PC-3 (cell line): ENCODE results near the gene PRR36. TPM values are rescaled to one million over a fixed set of nuclear protein-coding genes. Genes with fewer than 3 reads are reported as not detected.

Experiments
- ATAC-seq: fragments of 200-7000 bp; cut with Tn5 transposase; 2 replicates; pipeline ENCODE4 v1.9.1; 2020; ENCODE audit warnings: mild to moderate bottlenecking, moderate library complexity
- BruUV-seq: library from RNA; stranded (reverse); fragments of 400-500 nt; replicated peaks from 2 replicates; lab custom pipeline; 2021; lab: Mats Ljungman, UMichigan
- CTCF ChIA-PET: fragments of 300-600 bp; sonication (Branson Sonifier 250); formaldehyde crosslinking; loops from one replicate; lab custom pipeline; 2022; ENCODE audit warnings: antibody characterized with exemption; lab: Charles Lee
- POLR2A ChIA-PET: fragments of 300-600 bp; sonication (Branson Sonifier 250); formaldehyde crosslinking; loops from one replicate; lab custom pipeline; 2022; ENCODE audit warnings: antibody characterized with exemption; ENCODE audit not compliant: unreplicated experiment; lab: Charles Lee
- DNase-seq: peaks from one replicate; pipeline ENCODE4 v3.0.0-alpha.2; 2015
- H2AFZ ChIP-seq: fragments of 300-600 bp; sonication (generic); 2 replicates; pipeline ENCODE4 v1.6.0; 2016; ENCODE audit warnings: antibody characterized with exemption, low read length
- H3F3A ChIP-seq: fragments of 300-600 bp; sonication (generic); one replicate; pipeline ENCODE4 v1.6.0; 2017; ENCODE audit warnings: antibody characterized with exemption, low read length, control low read depth, mild to moderate bottlenecking; ENCODE audit not compliant: unreplicated experiment
- H3K27ac ChIP-seq: fragments of 300-600 bp; sonication (generic); 2 replicates; pipeline ENCODE4 v1.5.1; 2016; ENCODE audit warnings: mild to moderate bottlenecking, low read length
- H3K27me3 ChIP-seq: fragments of 300-600 bp; sonication (generic); 2 replicates; pipeline ENCODE4 v1.6.1; 2016; ENCODE audit warnings: low read length, mixed read lengths
- H3K36me3 ChIP-seq: fragments of 300-600 bp; sonication (generic); 2 replicates; pipeline ENCODE4 v1.6.1; 2016; ENCODE audit warnings: low read depth, mixed run types, low read length, mixed read lengths
- H3K4me1 ChIP-seq: fragments of 300-600 bp; sonication (generic); 2 replicates; pipeline ENCODE4 v1.5.1; 2016; ENCODE audit warnings: low read length; ENCODE audit not compliant: insufficient read depth
- H3K4me2 ChIP-seq: fragments of 300-600 bp; sonication (generic); 2 replicates; pipeline ENCODE4 v1.6.0; 2016; ENCODE audit warnings: low read length
- H3K4me3 ChIP-seq: fragments of 300-600 bp; sonication (generic); 2 replicates; pipeline ENCODE4 v1.5.1; 2016; ENCODE audit warnings: mild to moderate bottlenecking, low read length, mixed read lengths
- H3K79me2 ChIP-seq: fragments of 300-600 bp; sonication (generic); 2 replicates; pipeline ENCODE4 v1.6.1; 2017; ENCODE audit warnings: low read length, mixed read lengths
- H3K9ac ChIP-seq: fragments of 300-600 bp; sonication (generic); 2 replicates; pipeline ENCODE4 v1.6.0; 2016; ENCODE audit warnings: mild to moderate bottlenecking, low read length
- H3K9me2 ChIP-seq: fragments of 300-600 bp; sonication (generic); replicated peaks from 2 replicates; pipeline ENCODE4 v1.6.1; 2016; ENCODE audit warnings: mixed run types, low read length, mixed read lengths
- H3K9me3 ChIP-seq: fragments of 300-600 bp; sonication (generic); 2 replicates; pipeline ENCODE4 v1.6.1; 2016; ENCODE audit warnings: low read length, mixed read lengths
- H4K20me1 ChIP-seq: fragments of 300-600 bp; sonication (generic); 2 replicates; pipeline ENCODE4 v1.6.1; 2016; ENCODE audit warnings: low read length, mixed read lengths
- EZH2 ChIP-seq: fragments of 300-600 bp; sonication (generic); IDR thresholded peaks from one replicate; pipeline ENCODE4 v1.6.1; 2017; ENCODE audit warnings: antibody characterized with exemption, mild to moderate bottlenecking, low read length; ENCODE audit not compliant: unreplicated experiment
- EZH2phosphoT487 ChIP-seq: fragments of 300-600 bp; sonication (generic); IDR thresholded peaks from 2 replicates; pipeline ENCODE4 v1.6.1; 2018; ENCODE audit warnings: mild to moderate bottlenecking, antibody characterized with exemption, low read length, borderline replicate concordance
- intact Hi-C: fragments of 100-400 bp; cut with micrococcal nuclease; formaldehyde crosslinking; loops from 2 replicates; pipeline ENCODE4 v1.9.0; 2023
- total RNA-seq: library from RNA; depleted of rRNA; stranded (reverse); fragments of >200 nt; gene quantifications from 2 replicates; pipeline ENCODE4 v1.2.3, GENCODE V29; 2014; rRNA removed
- TF ChIP-seq, protein P1 (sequence below): fragments of 300-600 bp; sonication (generic); conservative IDR thresholded peaks from 2 replicates; pipeline ENCODE4 v1.5.1; 2017; ENCODE audit warnings: antibody characterized with exemption, low read depth, mild to moderate bottlenecking, low read length

The PRR36 gene
- total RNA-seq, 1 experiment from 2014 or later, result 2.5 TPM

DNA sequence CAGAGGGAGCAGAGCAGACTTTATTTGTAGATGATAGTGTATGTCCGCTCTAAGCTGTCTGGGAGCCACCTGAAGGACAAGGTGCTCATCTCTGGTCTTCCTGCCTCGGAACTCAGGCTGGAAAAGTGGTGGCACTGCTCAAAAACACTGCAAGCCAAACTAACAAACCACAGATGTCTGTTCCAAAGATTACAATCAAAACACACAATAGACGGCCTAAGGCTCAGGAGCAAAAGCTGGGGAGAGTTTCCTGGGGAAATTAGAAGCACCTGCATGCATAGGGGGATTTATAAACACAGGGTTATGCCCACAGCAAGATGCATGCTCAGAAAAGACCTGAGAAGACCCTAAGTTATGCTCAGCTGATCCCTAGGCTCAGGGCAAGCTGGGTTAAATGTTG lies 53.6 kb downstream of the PRR36 start:
- Histone ChIP-seq H4K20me1 (no peaks in the 10 kb centered on the region), H3K4me2 (no peak overlapping the region), H3K27ac (no peak overlapping the region), H3K36me3 (no peaks in the 10 kb centered on the region), H3K4me1 (no peaks in the 10 kb centered on the region), H3K9ac (no peak overlapping the region), H3K79me2 (no peaks in the 10 kb centered on the region), H2AFZ (no peak overlapping the region), H3K4me3 (no peak overlapping the region), H3K27me3 (no peaks in the 10 kb centered on the region), H3K9me3 (0 out of 2 replicates have a peak, but pooled peaks cover 7% of the 10 kb centered on the region), H3F3A (no peaks in the 10 kb centered on the region), H3K9me2 (no peaks in the 10 kb centered on the region)
- CTCF ChIA-PET, result interaction anchor here (0.6 kb wide), 1 partner anchor 123 kb away, joined by 4 read pairs; the partner anchor contains the start of gene TIMM44
- no peak for DNase-seq
- no TSS peak for BruUV-seq
- TF ChIP-seq EZH2, result no peak
- TF ChIP-seq EZH2phosphoT487, result no peak
- TF ChIP-seq, protein P1, sequence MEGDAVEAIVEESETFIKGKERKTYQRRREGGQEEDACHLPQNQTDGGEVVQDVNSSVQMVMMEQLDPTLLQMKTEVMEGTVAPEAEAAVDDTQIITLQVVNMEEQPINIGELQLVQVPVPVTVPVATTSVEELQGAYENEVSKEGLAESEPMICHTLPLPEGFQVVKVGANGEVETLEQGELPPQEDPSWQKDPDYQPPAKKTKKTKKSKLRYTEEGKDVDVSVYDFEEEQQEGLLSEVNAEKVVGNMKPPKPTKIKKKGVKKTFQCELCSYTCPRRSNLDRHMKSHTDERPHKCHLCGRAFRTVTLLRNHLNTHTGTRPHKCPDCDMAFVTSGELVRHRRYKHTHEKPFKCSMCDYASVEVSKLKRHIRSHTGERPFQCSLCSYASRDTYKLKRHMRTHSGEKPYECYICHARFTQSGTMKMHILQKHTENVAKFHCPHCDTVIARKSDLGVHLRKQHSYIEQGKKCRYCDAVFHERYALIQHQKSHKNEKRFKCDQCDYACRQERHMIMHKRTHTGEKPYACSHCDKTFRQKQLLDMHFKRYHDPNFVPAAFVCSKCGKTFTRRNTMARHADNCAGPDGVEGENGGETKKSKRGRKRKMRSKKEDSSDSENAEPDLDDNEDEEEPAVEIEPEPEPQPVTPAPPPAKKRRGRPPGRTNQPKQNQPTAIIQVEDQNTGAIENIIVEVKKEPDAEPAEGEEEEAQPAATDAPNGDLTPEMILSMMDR, result no peak
- intact Hi-C loops, result no loop called here
- POLR2A ChIA-PET, result no interaction called here
- ATAC-seq, result no peak; the same call in 1 of the 2 replicates

DNA sequence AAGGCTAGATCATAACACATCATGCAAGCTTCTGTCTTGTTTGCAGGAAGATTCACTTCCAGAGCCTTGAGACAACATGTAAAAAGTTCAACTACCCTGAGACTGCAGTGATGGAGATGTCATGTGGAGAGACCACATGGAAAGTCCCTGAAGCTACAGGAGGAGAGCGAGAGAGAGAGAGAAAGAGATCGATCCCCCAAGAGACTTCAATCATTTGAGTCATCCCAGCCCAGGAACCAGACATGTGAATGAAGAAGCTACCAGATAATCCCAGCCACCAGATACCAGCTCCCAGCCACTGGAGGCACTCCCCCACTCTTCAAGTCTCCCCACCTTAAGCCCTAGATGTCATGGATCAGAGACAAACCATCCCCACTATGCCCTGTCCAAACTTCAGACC lies 54.9 kb downstream of the PRR36 start:
- intact Hi-C loops, result no loop called here
- H3K9me3 ChIP-seq, result 0 out of 2 replicates have a peak, but pooled peaks cover 7% of the 10 kb centered on the region
- TF ChIP-seq EZH2 (no peak), EZH2phosphoT487 (no peak)
- TF ChIP-seq, protein P1, result no peak
- no peak overlapping the region for H3K27ac ChIP-seq
- ChIA-PET POLR2A (no interaction called here), CTCF (no interaction called here)
- no peaks in the 10 kb centered on the region for H3K27me3 ChIP-seq
- H3K9ac ChIP-seq, result no peak overlapping the region
- no TSS peak for BruUV-seq
- H3K9me2 ChIP-seq, result no peaks in the 10 kb centered on the region
- H4K20me1 ChIP-seq, result no peaks in the 10 kb centered on the region
- no peaks in the 10 kb centered on the region for H3F3A ChIP-seq
- ATAC-seq (no peak), DNase-seq (no peak)
- no peaks in the 10 kb centered on the region for H3K36me3 ChIP-seq
- H3K79me2 ChIP-seq, result no peaks in the 10 kb centered on the region
- no peaks in the 10 kb centered on the region for H3K4me1 ChIP-seq
- H3K4me2 ChIP-seq, result no peak overlapping the region
- H3K4me3 ChIP-seq, result no peak overlapping the region
- H2AFZ ChIP-seq, result no peak overlapping the region

DNA sequence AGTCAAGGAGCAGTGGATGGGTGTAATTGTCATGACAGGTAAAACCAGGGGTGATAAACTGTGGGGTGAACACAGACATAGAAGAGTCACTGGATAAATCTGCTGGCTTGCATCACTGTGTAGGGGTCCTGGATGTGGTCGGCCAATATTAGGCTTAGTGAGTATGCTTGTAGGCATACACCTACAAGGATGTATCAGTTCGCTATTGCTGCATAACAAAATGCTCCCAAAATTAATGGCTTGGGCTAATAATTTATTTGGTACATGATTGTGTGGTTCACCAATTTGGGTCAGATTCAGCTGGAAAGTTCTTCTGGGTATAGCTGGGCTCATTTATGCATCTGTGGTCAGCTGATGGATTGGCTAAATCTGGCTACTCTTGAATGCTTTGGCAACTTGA lies 55.4 kb downstream of the PRR36 start:
- no peak overlapping the region for H3K27ac ChIP-seq
- no peaks in the 10 kb centered on the region for H3K27me3 ChIP-seq
- no peak overlapping the region for H3K4me2 ChIP-seq
- ChIA-PET CTCF (no interaction called here), POLR2A (no interaction called here)
- H3K36me3 ChIP-seq, result no peaks in the 10 kb centered on the region
- TF ChIP-seq, protein P1, result no peak
- TF ChIP-seq EZH2, result no peak
- no peak for TF ChIP-seq EZH2phosphoT487
- DNase-seq (no peak), ATAC-seq (no peak)
- no peak overlapping the region for H3K4me3 ChIP-seq
- no peaks in the 10 kb centered on the region for H3K79me2 ChIP-seq
- H4K20me1 ChIP-seq, result no peaks in the 10 kb centered on the region
- H3K9ac ChIP-seq, result no peak overlapping the region
- no peaks in the 10 kb centered on the region for H3F3A ChIP-seq
- no peaks in the 10 kb centered on the region for H3K4me1 ChIP-seq
- 0 out of 2 replicates have a peak, but pooled peaks cover 7% of the 10 kb centered on the region for H3K9me3 ChIP-seq
- no TSS peak for BruUV-seq
- H2AFZ ChIP-seq, result no peak overlapping the region
- no peaks in the 10 kb centered on the region for H3K9me2 ChIP-seq
- intact Hi-C loops, result no loop called here

Other genes starting within 250 kb of the PRR36 start
- 81.1 and 84.4 TPM in 2 replicates for gene XAB2, start 244.8 kb downstream of the PRR36 start, total RNA-seq
- 101 and 141 TPM in 2 replicates for gene PET100, start 244.6 kb downstream of the PRR36 start, total RNA-seq
- gene PCP2, start 240.7 kb downstream of the PRR36 start, total RNA-seq, result not detected in 2 replicates
- 133 and 149 TPM in 2 replicates for gene STXBP2, start 237.3 kb downstream of the PRR36 start, total RNA-seq
- gene RETN, start 205.3 kb downstream of the PRR36 start, total RNA-seq, result not detected in 2 replicates
- gene MCEMP1, start 197.3 kb downstream of the PRR36 start, total RNA-seq, result not detected in 2 replicates
- 317 and 376 TPM in 2 replicates for gene TRAPPC5, start 193.6 kb downstream of the PRR36 start, total RNA-seq
- not detected in 2 replicates for gene FCER2, start 172.3 kb downstream of the PRR36 start, total RNA-seq
- gene CLEC4G, start 142.3 kb downstream of the PRR36 start, total RNA-seq, result not detected in 2 replicates
- gene CD209, start 126.9 kb downstream of the PRR36 start, total RNA-seq, result not detected in 2 replicates
- gene CLEC4M, start 111.1 kb downstream of the PRR36 start, total RNA-seq, result not detected in 2 replicates
- 29.5 and 42.4 TPM in 2 replicates for gene EVI5L, start 44.2 kb downstream of the PRR36 start, total RNA-seq
- gene LRRC8E, start 14.1 kb upstream of the PRR36 start, total RNA-seq, result 30.8 and 35.3 TPM in 2 replicates
- 39.3 and 40.5 TPM in 2 replicates for gene MAP2K7, start 29.5 kb upstream of the PRR36 start, total RNA-seq
- 10.5 and 15.5 TPM in 2 replicates for gene TGFBR3L, start 40.4 kb upstream of the PRR36 start, total RNA-seq
- gene SNAPC2, start 45.9 kb upstream of the PRR36 start, total RNA-seq, result 40.1 and 61.7 TPM in 2 replicates
- gene CTXN1, start 51.7 kb upstream of the PRR36 start, total RNA-seq, result 11.4 and 40.3 TPM in 2 replicates
- gene TIMM44, start 69.3 kb upstream of the PRR36 start, total RNA-seq, result 191 and 262 TPM in 2 replicates
- 87.2 and 111 TPM in 2 replicates for gene ELAVL1, start 131.3 kb upstream of the PRR36 start, total RNA-seq
- gene CCL25, start 178.4 kb upstream of the PRR36 start, total RNA-seq, result not detected in 2 replicates